WERI-Rb-1 (cell line): ENCODE measurements around the gene NUS1.
"Not testable (repeated sequence)": the region's sequence is repeated elsewhere in the genome, so short reads cannot be mapped to it uniquely, and the experiment has no call there.

Source experiments
- DNase-seq: peaks from one replicate; pipeline ENCODE4 v3.0.0-alpha.2; 2020
- H3K27ac ChIP-seq: fragments of 250-450 bp; sonication (Bioruptor Pico); 2 replicates; pipeline ENCODE4 v1.5.1; 2020; ENCODE audit warnings: mild to moderate bottlenecking, moderate library complexity
- H3K27me3 ChIP-seq: fragments of 250-450 bp; sonication (Bioruptor Pico); 2 replicates; pipeline ENCODE4 v1.5.1; 2021; ENCODE audit warnings: mild to moderate bottlenecking, low read depth, moderate library complexity; ENCODE audit not compliant: insufficient read depth, severe bottlenecking
- H3K36me3 ChIP-seq: fragments of 250-450 bp; sonication (Bioruptor Pico); 2 replicates; pipeline ENCODE4 v1.5.1; 2020; ENCODE audit warnings: mild to moderate bottlenecking, moderate library complexity
- H3K4me3 ChIP-seq: 2 replicates; pipeline ENCODE4 v1.5.1; 2011; ENCODE audit warnings: low read depth, mild to moderate bottlenecking, control low read depth, low read length
- H3K9me3 ChIP-seq: fragments of 250-450 bp; sonication (Bioruptor Pico); 2 replicates; pipeline ENCODE4 v1.5.1; 2021; ENCODE audit warnings: mild to moderate bottlenecking, moderate library complexity; ENCODE audit not compliant: severe bottlenecking
- CTCF ChIP-seq: IDR thresholded peaks from 2 replicates; pipeline ENCODE4 v1.5.1; 2011; ENCODE audit warnings: low read depth, mild to moderate bottlenecking, control low read depth, inconsistent platforms, low read length

NUS1 gene

GRCh38 chr6:117728626-117729025 lies 53.4 kb downstream of the NUS1 start:
- DNase-seq: no peak
- TF ChIP-seq CTCF: no peak
- H3K9me3 ChIP-seq: no peaks in the 10 kb centered on the region
- H3K27ac ChIP-seq: no peak overlapping the region
- no peak overlapping the region for H3K4me3 ChIP-seq
- H3K27me3 ChIP-seq: no peaks in the 10 kb centered on the region
- no peaks in the 10 kb centered on the region for H3K36me3 ChIP-seq

GRCh38 chr6:117729613-117730012 lies 54.3 kb downstream of the NUS1 start:
- H3K36me3 ChIP-seq: no peaks in the 10 kb centered on the region
- H3K27me3 ChIP-seq: no peaks in the 10 kb centered on the region
- H3K9me3 ChIP-seq: no peaks in the 10 kb centered on the region
- H3K27ac ChIP-seq: no peak overlapping the region
- no peak for TF ChIP-seq CTCF
- H3K4me3 ChIP-seq: no peak overlapping the region
- DNase-seq: no peak

DNA sequence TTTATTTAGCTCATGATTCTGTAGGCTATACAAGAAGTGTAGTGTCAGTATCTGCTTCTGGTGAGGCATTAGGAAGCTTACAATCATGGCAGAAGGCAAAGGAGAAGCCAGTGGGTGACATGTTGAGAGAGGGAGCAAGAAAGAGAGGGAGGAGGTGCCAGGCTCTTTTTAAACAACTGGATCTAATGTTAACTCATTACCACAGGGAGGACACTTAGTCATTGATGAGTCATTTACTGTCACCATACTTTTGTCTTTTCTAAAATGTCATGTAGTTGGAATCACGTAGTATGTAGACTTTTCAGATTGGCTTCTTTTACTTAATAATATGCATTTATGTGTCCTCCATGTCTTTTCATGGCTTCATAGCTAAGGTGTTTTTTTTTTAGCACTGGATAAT lies 58.1 kb downstream of the NUS1 start:
- Histone ChIP-seq H3K27ac (no peak overlapping the region), H3K9me3 (no peaks in the 10 kb centered on the region), H3K4me3 (no peak overlapping the region), H3K27me3 (no peaks in the 10 kb centered on the region), H3K36me3 (no peaks in the 10 kb centered on the region)
- no peak for TF ChIP-seq CTCF
- no peak for DNase-seq

DNA sequence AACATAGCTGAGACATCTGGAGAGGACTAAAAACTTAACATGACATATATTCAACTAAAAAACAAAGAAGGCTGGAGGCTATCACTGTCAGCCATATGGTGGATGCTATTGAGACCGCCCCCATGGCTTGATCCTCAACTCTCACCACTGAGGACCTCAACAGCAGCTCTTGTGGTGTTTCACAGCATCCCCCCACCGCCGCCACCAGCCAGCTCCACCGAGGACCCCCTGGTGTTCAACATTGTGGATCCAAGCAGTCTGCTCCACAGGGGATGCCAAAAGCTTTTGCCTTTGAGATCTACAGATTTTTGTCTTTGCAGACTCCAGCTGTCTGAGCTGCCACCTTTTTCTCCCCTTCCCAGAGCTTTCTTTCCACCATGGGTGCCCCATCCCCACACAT lies 64.6 kb downstream of the NUS1 start:
- H3K9me3 ChIP-seq: peaks cover 2% of the 10 kb centered on the region
- no peak for TF ChIP-seq CTCF
- no peaks in the 10 kb centered on the region for H3K27me3 ChIP-seq
- no peak overlapping the region for H3K4me3 ChIP-seq
- no peak overlapping the region for H3K27ac ChIP-seq
- no peaks in the 10 kb centered on the region for H3K36me3 ChIP-seq
- DNase-seq: no peak

DNA sequence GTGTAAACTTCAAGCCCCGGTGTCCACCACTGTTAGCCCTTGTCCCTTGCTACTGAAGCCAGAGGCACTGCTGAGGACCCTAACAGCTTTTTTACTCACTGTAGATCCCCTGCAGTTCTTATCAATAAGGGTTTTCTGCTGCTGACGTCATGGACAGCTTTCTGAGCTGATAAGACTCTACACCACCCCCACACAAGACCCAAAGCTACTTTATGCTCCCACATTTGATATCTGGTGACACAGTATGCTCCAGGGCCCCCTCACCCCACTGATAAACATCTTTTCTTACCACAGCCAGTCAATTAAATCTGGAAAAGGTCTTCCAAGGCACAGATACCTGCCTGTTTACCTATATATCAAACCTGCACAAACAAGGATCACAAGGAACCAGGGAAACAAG lies 65.3 kb downstream of the NUS1 start:
- Histone ChIP-seq H3K4me3 (no peak overlapping the region), H3K9me3 (peaks cover 2% of the 10 kb centered on the region), H3K27ac (no peak overlapping the region), H3K27me3 (no peaks in the 10 kb centered on the region), H3K36me3 (no peaks in the 10 kb centered on the region)
- DNase-seq: no peak
- TF ChIP-seq CTCF: no peak

- not testable (repeated sequence) for H3K36me3 ChIP-seq, H3K27me3 ChIP-seq, H3K4me3 ChIP-seq, H3K27ac ChIP-seq, DNase-seq, H3K9me3 ChIP-seq
Measured at GRCh38 chr6:117750675-117751074, 75.4 kb downstream of the NUS1 start.
